Fibroblast of the conjunctiva (primary cell): Measurements from ENCODE around the gene HK3.
"Not testable (repeated sequence)": the region's sequence is repeated elsewhere in the genome, so short reads cannot be mapped to it uniquely, and the experiment has no call there.

Experiments used
- DNase-seq: peaks from one replicate; pipeline ENCODE4 v3.0.0-alpha.2; 2010; ENCODE audit warnings: low read depth

Gene HK3

DNA sequence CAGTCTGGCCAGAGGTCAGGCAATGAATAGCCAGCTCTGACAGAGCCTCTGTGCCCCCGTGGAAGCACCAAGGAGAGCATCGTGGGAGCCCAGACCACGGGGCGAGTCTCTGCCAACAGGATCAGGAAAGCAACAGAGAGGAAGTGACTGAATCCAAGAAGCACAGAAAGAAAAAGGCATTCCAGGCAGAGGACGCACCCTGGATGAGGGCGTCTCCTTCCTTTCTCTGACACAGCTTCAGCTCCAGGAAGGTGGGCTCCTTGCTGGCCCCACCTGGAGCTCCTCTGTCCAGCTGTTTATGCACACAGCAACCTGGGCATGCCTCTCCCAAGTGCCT is 16.6 kb downstream of the HK3 start:
- DNase-seq = no peak

DNA sequence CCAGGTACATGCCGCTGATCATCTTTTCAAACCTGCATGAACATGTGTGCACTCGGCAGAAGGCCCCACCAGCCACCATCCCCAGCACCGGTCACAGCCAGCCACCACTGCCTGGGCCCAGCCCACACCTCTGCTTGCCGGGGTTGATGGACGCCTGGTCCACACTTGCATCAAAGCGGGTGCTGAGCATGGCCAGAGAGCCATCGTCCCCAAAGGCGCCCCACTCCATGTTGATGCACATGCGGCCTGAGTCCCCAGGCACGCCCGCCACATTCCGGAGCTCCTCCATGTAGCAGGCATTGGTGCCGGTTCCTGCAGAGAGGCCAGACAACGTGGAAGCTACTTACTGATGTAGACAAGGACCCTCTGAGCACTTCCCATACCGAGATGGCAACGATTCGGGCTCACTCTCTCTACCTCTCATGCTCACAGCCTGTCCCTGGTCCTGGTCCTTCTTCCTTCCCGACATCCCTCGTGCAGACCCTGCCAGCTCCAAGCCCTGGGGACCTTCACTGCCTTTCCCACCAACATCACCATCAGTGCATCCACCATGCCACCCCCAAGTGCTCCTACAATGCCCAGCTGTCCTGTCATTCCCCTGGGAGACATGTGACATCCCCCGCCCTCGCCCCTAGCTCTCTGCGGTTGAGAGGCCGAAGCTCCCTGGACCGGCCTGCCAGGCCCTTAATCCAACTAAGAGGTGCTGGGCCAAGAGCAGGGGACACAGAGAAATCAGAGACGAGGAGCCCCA is 17.2 kb downstream of the HK3 start:
- DNase-seq = no peak

DNA sequence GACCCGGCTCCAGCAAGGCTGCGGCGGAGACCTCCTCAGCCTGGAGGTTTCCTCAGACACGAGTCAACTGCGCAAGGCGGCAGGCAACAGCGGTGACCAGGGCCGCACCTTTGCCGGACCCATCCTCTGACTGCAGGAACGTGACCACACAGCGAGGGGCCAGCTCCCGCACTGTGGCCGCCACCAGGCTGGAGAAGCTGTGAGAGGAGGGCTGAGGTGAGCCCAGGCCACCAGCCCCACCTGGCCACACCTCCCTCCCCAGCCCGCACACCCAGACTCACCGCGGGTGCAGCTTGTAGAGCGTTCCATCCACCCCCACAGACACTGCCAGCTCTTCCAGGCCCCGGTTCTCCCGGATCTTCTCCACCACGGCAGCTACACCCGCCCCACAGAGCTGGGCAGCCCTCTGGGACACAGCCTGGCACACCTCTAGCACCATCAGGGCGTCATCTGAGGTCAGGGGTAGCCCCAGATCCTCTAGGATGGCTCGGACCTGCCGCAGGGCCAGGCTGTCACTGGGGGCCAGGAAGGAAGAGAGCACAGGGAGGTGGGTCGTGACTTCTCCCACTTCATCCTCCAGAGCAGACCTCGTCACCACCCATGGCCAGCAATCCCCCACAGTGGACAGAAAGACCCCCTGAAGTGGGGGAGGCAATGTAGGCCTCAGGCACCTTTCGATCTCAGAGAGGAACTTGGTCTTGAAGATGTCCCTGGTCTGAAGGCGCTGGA is 18.0 kb downstream of the HK3 start:
- no peak for DNase-seq

DNA sequence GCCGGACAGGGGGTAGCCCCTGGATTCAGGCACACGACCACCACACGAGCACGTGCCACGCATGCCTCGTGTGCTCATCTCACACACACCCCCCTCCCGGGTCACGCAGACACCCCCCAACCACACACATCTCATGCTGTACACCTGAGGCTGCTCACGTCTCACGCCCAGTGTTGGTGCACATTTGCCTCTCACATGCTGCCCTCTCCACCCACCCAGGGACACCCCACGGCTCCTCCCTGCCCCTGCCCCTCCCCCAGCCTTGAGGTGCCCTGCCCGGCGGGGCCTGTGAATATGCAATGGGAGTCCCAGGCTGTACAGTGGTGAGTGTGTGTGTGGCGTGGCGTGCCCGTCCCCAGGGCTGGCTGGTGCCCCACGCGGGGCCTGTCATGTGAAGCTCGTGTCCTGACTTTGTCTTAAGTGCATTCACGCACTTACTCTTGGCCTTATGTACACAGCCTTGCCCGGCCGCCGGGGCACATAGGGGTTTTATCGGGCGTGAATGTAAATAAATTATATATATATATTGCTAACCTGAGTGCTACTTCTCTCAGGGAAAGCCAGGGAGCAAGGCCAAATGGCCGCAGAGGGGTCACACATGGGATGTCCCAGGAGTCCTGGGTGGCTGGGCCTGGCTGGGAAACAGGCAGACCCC is 18.7 kb downstream of the HK3 start:
- DNase-seq = no peak

DNA sequence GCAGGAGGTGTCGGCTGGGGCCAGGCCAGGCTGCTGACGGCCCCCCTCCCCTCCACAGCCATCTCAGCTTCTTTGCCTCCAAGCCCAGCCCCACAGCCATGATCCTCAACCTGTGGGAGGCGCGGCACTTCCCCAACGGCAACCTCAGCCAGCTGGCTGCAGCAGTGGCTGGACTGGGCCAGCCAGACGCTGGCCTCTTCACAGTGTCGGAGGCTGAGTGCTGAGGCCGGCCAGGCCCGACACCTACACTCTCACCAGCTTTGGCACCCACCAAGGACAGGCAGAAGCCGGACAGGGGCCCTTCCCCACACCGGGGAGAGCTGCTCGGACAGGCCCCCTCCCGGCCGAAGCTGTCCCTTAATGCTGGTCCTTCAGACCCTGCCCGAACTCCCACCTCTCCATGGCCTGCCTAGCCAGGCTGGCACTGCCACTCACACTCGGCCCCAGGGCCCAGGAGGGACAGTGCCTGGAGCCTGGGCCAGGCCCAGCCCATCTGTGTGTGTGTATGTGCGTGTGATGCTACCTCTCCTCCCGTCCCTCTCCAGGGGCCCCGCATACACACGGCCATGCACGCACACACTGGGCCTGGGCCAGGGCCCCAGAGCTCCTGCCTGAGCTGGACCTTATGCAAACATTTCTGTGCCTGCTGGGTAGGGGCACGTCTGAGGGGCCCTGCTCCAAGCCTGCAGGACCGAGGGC is 19.3 kb downstream of the HK3 start:
- DNase-seq = no peak

DNA sequence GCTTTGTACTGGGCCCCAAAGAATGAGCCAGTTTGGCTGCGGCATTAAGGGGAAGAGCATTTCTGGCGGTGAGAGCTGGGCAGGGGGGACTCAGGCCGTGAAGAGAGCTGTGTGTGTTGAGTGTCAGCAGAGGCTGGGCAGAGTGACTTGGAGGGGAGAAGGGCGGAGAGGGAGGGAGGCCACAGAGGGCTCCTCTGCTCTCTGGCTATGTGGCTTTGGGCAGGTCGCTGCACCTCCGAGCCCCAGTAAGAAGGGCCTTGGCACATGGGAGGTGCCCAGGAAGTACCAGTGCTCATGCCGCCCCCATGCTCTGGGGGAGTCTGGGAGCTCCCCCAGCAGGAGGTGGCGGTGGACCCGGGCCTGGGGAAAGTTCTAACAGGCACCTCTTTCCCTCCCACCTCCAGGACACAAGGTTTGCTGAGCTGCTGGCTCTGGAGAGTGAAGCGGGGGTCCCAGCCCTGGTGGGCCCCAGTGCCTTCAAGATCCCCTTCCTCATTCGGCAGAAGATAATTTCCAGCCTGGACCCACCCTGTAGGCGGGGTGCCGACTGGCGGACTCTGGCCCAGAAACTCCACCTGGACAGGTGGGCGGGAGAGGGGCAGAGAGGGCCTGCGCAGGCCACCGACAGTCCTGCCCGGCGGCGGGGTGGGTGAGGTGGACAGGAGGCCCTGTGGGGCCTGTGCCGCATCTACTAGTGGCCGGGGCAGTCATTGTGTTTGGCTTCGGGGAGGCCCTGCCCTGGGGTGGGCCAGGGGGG is 20.1 kb downstream of the HK3 start:
- no peak for DNase-seq

DNA sequence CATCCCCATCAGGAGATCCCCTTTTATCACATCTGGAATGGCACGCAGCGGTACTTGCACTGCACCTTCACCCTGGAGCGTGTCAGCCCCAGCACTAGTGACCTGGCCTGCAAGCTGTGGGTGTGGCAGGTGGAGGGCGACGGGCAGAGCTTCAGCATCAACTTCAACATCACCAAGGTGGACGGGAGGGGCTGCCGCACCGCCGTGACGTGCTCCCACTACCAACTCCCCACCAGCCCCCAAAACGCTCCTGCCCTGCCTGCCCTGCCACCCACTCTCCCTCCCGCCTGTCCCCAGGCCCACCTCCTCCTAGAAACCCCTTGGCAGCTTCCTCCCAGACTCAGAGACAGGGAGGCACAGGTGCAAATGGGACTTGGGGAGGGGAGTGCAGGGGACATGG is 20.7 kb downstream of the HK3 start:
- DNase-seq = no peak

DNA sequence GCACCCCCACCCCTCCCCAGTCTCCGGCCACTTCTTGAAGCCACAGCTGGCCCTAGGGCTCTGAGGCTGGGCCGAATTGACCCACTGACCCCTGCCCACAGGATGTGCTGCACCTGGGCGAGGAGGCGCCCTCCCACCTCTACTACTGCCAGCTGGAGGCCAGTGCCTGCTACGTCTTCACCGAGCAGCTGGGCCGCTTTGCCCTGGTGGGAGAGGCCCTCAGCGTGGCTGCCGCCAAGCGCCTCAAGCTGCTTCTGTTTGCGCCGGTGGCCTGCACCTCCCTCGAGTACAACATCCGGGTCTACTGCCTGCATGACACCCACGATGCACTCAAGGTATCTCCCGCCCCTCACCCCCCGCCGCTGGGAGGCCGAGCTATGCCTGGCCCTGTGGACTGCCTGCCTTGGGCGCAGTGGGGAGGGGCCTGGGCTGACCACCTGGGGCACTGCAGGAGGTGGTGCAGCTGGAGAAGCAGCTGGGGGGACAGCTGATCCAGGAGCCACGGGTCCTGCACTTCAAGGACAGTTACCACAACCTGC is 21.3 kb downstream of the HK3 start:
- no peak for DNase-seq

DNA sequence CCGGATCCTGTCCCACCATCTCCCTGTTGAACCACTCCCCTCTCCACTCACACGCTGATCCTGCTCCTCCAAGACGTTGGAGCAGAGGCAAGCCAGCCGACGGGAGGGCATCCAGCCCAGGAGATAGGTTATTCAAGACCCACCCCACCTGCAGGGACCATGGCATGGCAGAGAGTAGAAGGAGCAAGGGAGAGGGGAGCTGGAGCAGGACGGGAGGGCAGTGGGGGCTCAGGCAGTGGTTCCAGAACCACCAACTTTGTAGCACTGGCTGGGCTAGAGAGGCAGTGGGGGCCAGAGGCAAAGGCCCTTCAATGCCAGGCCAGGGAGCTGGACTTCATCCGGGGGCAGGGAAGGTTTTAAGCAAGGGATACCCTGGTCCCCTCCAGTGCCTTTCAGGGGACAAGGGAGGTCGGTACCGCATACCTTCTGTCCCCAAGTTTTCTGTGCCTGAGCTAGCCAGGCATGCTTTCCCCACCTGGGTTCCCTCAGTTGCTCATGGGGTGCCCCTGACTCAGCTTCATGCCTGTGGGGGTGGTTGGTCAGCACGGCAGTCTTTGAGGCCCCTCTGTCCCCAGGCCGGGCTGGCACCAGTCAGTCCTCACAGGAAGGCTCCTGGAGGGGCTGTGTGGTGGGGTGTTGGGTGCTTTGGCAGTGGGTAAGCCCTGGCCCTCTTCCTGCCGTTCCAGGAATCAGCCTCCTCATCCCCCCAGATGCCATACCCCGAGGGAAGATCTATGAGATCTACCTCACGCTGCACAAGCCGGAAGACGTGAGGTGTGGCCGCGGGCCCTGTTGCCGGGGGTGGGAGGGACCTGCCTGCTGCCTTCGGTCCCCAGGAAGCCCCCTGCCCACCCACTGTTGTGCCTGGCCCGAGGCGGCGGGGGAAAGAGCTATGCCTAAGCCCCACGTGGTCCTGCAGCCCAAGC is 22.4 kb downstream of the HK3 start:
- no peak for DNase-seq

DNA sequence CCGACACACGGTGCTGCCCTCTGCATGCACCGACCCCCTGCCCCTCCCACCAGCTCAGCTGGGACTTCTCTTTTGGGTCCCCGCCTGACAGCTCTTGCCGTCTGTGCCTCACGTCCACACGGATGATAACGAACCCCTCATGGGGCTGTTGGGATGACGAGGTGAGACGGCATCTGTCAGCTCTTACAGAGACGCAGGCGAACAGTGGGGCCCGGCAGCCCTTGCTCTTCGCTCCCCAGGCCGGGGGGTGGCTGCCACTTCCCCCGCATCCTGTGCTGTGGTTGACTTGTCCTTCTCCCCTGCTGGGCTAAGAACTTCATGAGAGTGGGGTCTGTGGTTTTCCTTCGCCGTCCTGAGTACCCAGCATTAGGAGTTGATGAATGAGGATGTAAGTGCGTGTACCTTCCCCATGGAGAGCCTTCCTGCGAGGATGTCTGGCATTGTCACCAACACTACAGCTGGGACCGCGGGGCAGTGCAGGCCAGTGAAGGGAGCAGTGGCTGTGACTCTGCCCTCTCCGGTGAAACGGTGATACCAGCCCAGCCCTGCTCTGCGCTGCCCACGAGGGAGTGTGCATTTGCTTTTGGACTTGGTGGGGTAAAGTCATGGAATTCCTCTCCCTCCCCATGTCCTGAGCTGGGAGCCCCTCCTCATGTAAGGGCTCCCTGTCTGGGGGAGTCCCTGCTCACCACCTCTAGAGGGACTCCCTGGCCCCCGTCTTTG is 23.2 kb downstream of the HK3 start:
- DNase-seq = no peak

DNA sequence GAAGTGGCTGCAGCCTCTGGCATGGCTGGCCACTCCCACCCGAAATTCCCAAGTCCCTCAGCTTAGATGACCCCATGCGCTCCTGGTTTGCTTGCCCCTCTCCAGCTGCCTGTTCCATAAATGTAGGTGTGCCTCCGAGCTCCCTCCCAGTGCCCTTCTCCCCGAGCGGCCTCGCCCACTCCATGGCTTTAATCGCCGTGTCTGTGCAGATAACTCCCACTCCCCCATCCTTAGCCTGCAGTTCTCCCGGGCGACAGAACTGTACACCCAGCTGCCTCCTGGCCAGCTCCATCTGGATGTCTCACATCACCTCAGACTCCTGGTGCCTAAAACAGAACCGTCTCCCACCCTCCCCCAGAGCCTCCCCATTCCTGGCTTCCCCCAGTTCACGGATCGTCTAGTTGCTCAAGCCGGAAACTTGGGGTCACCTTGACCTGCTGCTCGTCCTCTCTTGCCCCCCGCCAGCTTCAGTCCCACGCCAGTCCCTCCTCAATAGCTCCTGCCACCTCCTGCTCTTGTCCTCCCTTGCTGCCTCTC is 24.1 kb downstream of the HK3 start:
- DNase-seq = no peak

DNA sequence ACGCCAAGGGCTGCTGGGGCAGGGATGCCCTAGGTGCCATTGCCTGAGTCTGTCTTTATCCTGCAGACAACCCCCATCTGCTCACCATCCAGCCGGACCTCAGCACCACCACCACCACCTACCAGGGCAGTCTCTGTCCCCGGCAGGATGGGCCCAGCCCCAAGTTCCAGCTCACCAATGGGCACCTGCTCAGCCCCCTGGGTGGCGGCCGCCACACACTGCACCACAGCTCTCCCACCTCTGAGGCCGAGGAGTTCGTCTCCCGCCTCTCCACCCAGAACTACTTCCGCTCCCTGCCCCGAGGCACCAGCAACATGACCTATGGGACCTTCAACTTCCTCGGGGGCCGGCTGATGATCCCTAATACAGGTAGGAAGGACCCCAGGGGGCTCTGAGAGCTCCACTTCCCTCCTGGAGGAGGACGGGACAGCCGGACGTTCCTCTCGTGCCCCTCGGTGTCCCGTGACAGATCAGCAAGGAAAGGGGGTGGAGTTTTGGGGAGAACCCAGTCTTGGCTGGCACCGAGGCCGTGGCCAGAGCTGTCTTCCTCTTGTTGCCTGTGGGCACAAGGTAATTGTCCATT is 24.9 kb downstream of the HK3 start:
- no peak for DNase-seq

DNA sequence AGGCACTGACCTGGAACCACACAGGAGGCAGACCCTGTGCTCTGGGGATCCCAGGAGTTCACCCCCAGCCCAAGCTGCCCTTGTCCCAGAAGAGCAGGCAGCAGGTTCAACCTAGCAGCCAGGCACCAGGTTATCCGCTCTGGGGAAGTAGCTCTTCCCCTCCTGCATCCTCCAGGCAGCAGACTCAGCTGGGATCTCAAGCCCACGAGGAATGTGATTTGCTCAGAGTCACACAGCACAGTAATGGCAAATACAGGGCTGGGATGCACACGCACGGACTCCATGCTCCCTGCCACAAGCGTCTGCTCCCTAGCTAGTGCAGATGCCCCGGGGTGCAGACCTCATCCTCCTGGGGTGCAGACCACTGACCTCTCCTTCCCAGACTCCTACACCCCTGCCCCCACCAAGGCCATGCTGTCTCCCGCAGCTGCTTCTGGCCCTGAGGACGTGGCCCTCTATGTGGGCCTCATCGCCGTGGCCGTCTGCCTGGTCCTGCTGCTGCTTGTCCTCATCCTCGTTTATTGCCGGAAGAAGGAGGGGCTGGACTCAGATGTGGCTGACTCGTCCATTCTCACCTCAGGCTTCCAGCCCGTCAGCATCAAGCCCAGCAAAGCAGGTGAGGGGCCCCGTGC is 25.5 kb downstream of the HK3 start:
- DNase-seq = no peak

DNA sequence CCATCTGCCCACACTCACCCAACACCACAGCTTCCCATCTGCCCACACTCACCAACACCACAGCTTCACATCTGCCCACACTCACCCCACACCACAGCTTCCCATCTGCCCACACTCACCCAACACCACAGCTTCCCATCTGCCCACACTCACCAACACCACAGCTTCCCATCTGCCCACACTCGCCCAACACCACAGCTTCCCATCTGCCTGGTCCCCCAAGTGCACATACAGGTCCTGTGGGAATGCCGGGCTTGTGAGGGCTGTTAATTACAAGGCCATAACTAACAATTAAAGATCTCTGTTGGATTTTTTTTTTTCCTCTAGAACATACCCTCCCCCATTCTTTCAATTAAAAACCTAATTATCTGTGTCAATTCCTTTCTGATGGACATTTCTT is 26.1 kb downstream of the HK3 start:
- not testable (repeated sequence) for DNase-seq

DNA sequence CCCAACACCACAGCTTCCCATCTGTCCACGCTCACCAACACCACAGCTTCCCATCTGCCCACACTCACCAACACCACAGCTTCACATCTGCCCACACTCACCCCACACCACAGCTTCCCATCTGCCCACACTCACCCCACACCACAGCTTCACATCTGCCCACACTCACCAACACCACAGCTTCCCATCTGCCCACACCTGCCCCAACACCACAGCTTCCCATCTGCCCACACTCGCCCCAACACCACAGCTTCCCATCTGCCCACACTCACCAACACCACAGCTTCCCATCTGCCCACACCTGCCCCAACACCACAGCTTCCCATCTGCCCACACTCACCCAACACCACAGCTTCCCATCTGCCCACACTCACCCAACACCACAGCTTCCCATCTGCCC is 26.6 kb downstream of the HK3 start:
- not testable (repeated sequence) for DNase-seq

DNA sequence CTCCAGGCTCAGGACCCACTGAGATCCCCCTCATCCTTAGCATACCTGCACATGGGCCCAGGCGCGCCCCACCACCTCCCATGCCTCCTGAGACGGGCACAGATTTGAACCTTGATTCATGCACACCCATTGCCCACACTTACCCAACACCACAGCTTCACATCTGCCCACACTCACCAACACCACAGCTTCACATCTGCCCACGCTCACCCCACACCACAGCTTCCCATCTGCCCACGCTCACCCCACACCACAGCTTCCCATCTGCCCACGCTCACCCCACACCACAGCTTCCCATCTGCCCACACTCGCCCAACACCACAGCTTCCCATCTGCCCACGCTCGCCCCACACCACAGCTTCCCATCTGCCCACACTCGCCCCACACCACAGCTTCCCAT is 28.5 kb downstream of the HK3 start:
- not testable (repeated sequence) for DNase-seq

DNA sequence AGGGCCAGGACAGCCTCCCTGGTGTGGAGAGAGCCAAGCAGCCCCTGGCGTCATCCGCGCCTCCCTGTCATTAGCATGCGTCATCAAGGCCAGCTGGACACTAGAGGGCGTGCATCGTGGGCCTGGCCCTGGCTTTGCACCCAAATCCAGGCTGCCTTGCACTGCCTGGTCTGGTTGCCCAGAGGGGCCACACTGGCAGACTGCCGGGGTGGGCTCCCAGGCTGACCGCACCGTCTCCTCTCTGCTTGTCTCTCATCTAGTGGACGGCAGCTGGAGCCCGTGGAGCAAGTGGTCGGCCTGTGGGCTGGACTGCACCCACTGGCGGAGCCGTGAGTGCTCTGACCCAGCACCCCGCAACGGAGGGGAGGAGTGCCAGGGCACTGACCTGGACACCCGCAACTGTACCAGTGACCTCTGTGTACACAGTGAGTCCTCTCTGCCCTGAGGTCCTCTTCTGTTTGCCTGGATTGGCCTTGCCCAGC is 29.0 kb downstream of the HK3 start:
- no peak for DNase-seq

DNA sequence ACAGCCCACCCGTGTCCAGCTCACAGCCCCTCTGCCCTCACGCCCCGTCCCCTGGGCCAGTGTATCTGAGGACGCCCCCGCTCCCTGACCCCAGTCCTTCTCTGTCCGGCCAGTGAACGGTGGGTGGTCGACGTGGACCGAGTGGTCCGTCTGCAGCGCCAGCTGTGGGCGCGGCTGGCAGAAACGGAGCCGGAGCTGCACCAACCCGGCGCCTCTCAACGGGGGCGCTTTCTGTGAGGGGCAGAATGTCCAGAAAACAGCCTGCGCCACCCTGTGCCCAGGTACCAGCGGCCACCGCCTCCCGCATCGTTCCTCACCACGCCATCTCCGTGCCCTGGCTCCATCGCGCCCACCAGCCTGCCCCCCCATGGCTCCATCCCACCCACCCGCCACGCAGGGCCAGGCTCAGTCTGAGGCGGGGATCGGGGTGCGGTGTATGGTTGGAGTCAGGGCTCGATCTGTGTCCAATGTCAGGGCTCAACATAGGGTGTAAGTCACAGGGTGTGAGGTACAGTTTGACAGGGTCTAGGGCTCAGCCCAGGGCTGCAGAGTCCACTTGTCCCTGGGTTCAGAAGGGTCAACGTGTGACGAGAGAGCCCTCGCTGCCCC is 29.5 kb downstream of the HK3 start:
- DNase-seq = no peak
